Measurements from ENCODE around the gene OR7A10. TPM values are rescaled to one million over a fixed set of nuclear protein-coding genes. Genes with fewer than 3 reads are reported as not detected.

Gene OR7A10
- total and polyA plus RNA-seq, 7 donors = not detected

GRCh38 chr19:14817052-14817451 lies 31.7 kb downstream of the OR7A10 start:
- Histone ChIP-seq H3K4me3 (no peak overlapping the region), H3K27ac (no peak overlapping the region), H3K9me3 (no peaks in the 10 kb centered on the region), H3K36me3 (no peaks in the 10 kb centered on the region), H3K4me1 (no peaks in the 10 kb centered on the region), H3K27me3 (no peaks in the 10 kb centered on the region)
- whole genome bisulfite sequencing, 2 donors = 55 to 67% methylated on average over 3 of the region's 3 CpGs
- TF ChIP-seq EP300 (IDR thresholded peaks at IDR 0.05) (no peak), POLR2A (IDR thresholded peaks at IDR 0.05) (no peak)
- DNase-seq = no peak
- intact Hi-C loops (cut with DNase I) = no loop called here

- 64 to 81% methylated on average over 2 of the region's 2 CpGs for WGBS, 2 donors
- intact Hi-C loops (cut with DNase I) = no loop called here
- Histone ChIP-seq H3K27ac (no peak overlapping the region), H3K4me3 (no peak overlapping the region), H3K36me3 (no peaks in the 10 kb centered on the region), H3K9me3 (no peaks in the 10 kb centered on the region), H3K27me3 (no peaks in the 10 kb centered on the region), H3K4me1 (no peaks in the 10 kb centered on the region)
- TF ChIP-seq POLR2A (IDR thresholded peaks at IDR 0.05) (no peak), POLR2AphosphoS5 (IDR thresholded peaks at IDR 0.05) (no peak), EP300 (IDR thresholded peaks at IDR 0.05) (no peak), CTCF (IDR thresholded peaks at IDR 0.05) (no peak)
- DNase-seq = no peak
Measured at GRCh38 chr19:14814982-14815652, 33.6 kb downstream of the OR7A10 start.

GRCh38 chr19:14809272-14810057 lies 39.3 kb downstream of the OR7A10 start:
- Histone ChIP-seq H3K36me3 (no peaks in the 10 kb centered on the region), H3K4me3 (no peak overlapping the region), H3K4me1 (no peaks in the 10 kb centered on the region), H3K27ac (no peak overlapping the region), H3K27me3 (no peaks in the 10 kb centered on the region), H3K9me3 (no peaks in the 10 kb centered on the region)
- no peak for TF ChIP-seq EP300 (IDR thresholded peaks at IDR 0.05)
- no peak for TF ChIP-seq POLR2AphosphoS5 (IDR thresholded peaks at IDR 0.05)
- no peak for TF ChIP-seq CTCF (IDR thresholded peaks at IDR 0.05)
- TF ChIP-seq POLR2A (IDR thresholded peaks at IDR 0.05) = no peak
- DNase-seq = no peak
- intact Hi-C loops (cut with DNase I) = no loop called here
- 53 to 67% methylated on average over 9 of the region's 9 CpGs for WGBS, 2 donors

GRCh38 chr19:14804765-14805164 lies 44.0 kb downstream of the OR7A10 start:
- no peaks in the 10 kb centered on the region for H3K9me3 ChIP-seq
- no peaks in the 10 kb centered on the region for H3K4me1 ChIP-seq
- TF ChIP-seq POLR2A (IDR thresholded peaks at IDR 0.05) (no peak), POLR2AphosphoS5 (IDR thresholded peaks at IDR 0.05) (no peak), CTCF (IDR thresholded peaks at IDR 0.05) (no peak), EP300 (IDR thresholded peaks at IDR 0.05) (no peak)
- WGBS, 2 donors = 83 to 87% methylated on average over 3 of the region's 3 CpGs
- H3K27ac ChIP-seq = no peak overlapping the region
- H3K36me3 ChIP-seq = no peaks in the 10 kb centered on the region
- no peaks in the 10 kb centered on the region for H3K27me3 ChIP-seq
- intact Hi-C loops (cut with DNase I) = no loop called here
- no peak for DNase-seq
- no peak overlapping the region for H3K4me3 ChIP-seq

- Histone ChIP-seq H3K4me3 (no peak overlapping the region), H3K27ac (no peak overlapping the region), H3K9me3 (no peaks in the 10 kb centered on the region), H3K27me3 (no peaks in the 10 kb centered on the region), H3K4me1 (no peaks in the 10 kb centered on the region), H3K36me3 (no peaks in the 10 kb centered on the region)
- intact Hi-C loops (cut with DNase I) = no loop called here
- WGBS, 2 donors = 75 to 76% methylated on average over 5 of the region's 5 CpGs
- TF ChIP-seq POLR2A (IDR thresholded peaks at IDR 0.05) = no peak
- TF ChIP-seq EP300 (IDR thresholded peaks at IDR 0.05) = no peak
- no peak for TF ChIP-seq CTCF (IDR thresholded peaks at IDR 0.05)
- TF ChIP-seq POLR2AphosphoS5 (IDR thresholded peaks at IDR 0.05) = no peak
- DNase-seq = no peak
Measured at GRCh38 chr19:14798760-14799159, 50.0 kb downstream of the OR7A10 start.

Data from sigmoid colon (tissue), 7 donors.